MCF 10A (cell line): Measurements from ENCODE around the gene GPR25. TPM values are rescaled to one million over a fixed set of nuclear protein-coding genes. Genes with fewer than 3 reads are reported as not detected.
"Not testable (repeated sequence)": the region's sequence is repeated elsewhere in the genome, so short reads cannot be mapped to it uniquely, and the experiment has no call there.

ENCODE experiments used
- BruUV-seq: library from RNA; stranded (reverse); fragments of 400-500 nt; replicated peaks from 2 replicates; lab custom pipeline; 2021; lab: Mats Ljungman, UMichigan
- CTCF ChIA-PET: fragments of 300-600 bp; sonication (Branson Sonifier 250); formaldehyde crosslinking; extraction: SDS; loops from one replicate; lab custom pipeline; 2021; ENCODE audit warnings: antibody characterized with exemption, inconsistent platforms; lab: Yijun Ruan, JAX
- POLR2A ChIA-PET: fragments of 300-600, 350-650 bp; sonication (Branson Sonifier 250); formaldehyde crosslinking; extraction: SDS; loops from one replicate; lab custom pipeline; 2020; ENCODE audit warnings: antibody characterized with exemption, inconsistent platforms; lab: Yijun Ruan, JAX
- DNase-seq: peaks from one replicate; pipeline ENCODE4 v3.0.0-alpha.2; 2018; ENCODE audit not compliant: unreplicated experiment
- H3K27ac Mint-ChIP-seq: one replicate; pipeline ENCODE4 v1.8.0; 2022; ENCODE audit warnings: mild to moderate bottlenecking, low read depth, mixed read lengths; ENCODE audit not compliant: unreplicated experiment
- H3K27me3 Mint-ChIP-seq: one replicate; pipeline ENCODE4 v1.8.0; 2022; ENCODE audit warnings: mixed read lengths; ENCODE audit not compliant: insufficient read depth, unreplicated experiment
- H3K36me3 Mint-ChIP-seq: one replicate; pipeline ENCODE4 v1.8.0; 2022; ENCODE audit warnings: mild to moderate bottlenecking, moderate library complexity, mixed read lengths; ENCODE audit not compliant: insufficient read depth, unreplicated experiment
- H3K4me1 Mint-ChIP-seq: one replicate; pipeline ENCODE4 v1.8.0; 2022; ENCODE audit warnings: mixed read lengths; ENCODE audit not compliant: insufficient read depth, unreplicated experiment
- H3K4me3 Mint-ChIP-seq: one replicate; pipeline ENCODE4 v1.8.0; 2022; ENCODE audit warnings: mild to moderate bottlenecking, moderate library complexity, mixed read lengths; ENCODE audit not compliant: unreplicated experiment
- H3K9me3 Mint-ChIP-seq: one replicate; pipeline ENCODE4 v1.8.0; 2022; ENCODE audit warnings: mixed read lengths; ENCODE audit not compliant: unreplicated experiment
- CTCF ChIP-seq: fragments of 200-600 bp; IDR thresholded peaks from one replicate; pipeline ENCODE4 v1.8.0; 2022; ENCODE audit warnings: antibody characterized with exemption, mild to moderate bottlenecking; ENCODE audit not compliant: unreplicated experiment
- intact Hi-C: fragments of 100-400 bp; cut with micrococcal nuclease; formaldehyde crosslinking; loops from 2 replicates; pipeline ENCODE4 v1.14.1; 2022
- total RNA-seq: library from RNA; stranded (reverse); gene quantifications from 2 replicates; pipeline ENCODE4 v1.2.3, GENCODE V29; 2022

Gene GPR25
- total RNA-seq, 1 experiment from 2014 or later = 0.68 TPM

DNA sequence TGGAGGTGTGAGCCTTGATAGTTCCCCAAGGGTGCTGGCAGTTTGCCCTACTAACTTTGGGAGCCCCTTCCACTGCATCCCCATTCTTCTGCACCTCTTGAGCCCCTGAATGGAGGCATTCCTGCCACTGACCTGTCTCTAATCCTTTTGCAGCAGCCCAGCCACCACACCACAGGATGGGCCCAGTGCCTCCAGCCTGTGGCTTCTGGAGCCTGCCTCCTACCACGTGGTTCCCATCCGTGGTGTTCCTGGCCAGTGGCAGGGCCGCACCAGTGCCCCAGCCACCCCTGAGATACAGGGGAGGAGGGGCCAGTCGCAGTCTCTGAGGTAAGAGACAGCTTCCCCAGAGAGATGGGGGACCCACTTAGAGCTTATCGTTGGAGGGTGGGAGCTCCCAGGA, 36.3 kb downstream of the GPR25 start:
- intact Hi-C loops = no loop called here
- Mint-ChIP-seq H3K27me3 (no peaks in the 10 kb centered on the region), H3K27ac (no peak overlapping the region), H3K36me3 (peaks cover 76% of the 10 kb centered on the region), H3K9me3 (no peaks in the 10 kb centered on the region), H3K4me3 (no peak overlapping the region), H3K4me1 (peaks cover 46% of the 10 kb centered on the region)
- POLR2A ChIA-PET = interaction anchor here (4.8 kb wide), 1 partner anchor 13 kb away, joined by 52 read pairs; the partner anchor contains the start of gene INAVA
- CTCF ChIA-PET = interaction anchor here (0.6 to 1.4 kb wide), 3 partner anchors 13 to 52 kb away, joined by 3 to 6 read pairs (median 3); no protein-coding TSS in a partner anchor
- no peak for DNase-seq
- no peak for TF ChIP-seq CTCF
- BruUV-seq = no TSS peak

- Mint-ChIP-seq H3K27me3 (no peaks in the 10 kb centered on the region), H3K27ac (no peak overlapping the region), H3K36me3 (peaks cover 69% of the 10 kb centered on the region), H3K4me3 (no peak overlapping the region), H3K4me1 (peaks cover 46% of the 10 kb centered on the region), H3K9me3 (no peaks in the 10 kb centered on the region)
- no peak for DNase-seq
- POLR2A ChIA-PET = interaction anchor here (1.1 to 4.8 kb wide), 2 partner anchors 14 to 19 kb away, joined by 3 to 52 read pairs; partner anchors contain the start of gene INAVA
- no peak for TF ChIP-seq CTCF
- no TSS peak for BruUV-seq
- intact Hi-C loops = no loop called here
- CTCF ChIA-PET = interaction anchor here (0.6 kb wide), 1 partner anchor 421 kb away, joined by 4 read pairs; no protein-coding TSS in a partner anchor
These were observed 37.0 kb downstream of the GPR25 start for GRCh38 chr1:200909757-200910239.

GRCh38 chr1:200911361-200911760, 38.6 kb downstream of the GPR25 start:
- Mint-ChIP-seq H3K27me3 (no peaks in the 10 kb centered on the region), H3K4me1 (peaks cover 35% of the 10 kb centered on the region), H3K9me3 (no peaks in the 10 kb centered on the region), H3K36me3 (peaks cover 71% of the 10 kb centered on the region), H3K27ac (no peak overlapping the region), H3K4me3 (no peak overlapping the region)
- BruUV-seq = no TSS peak
- TF ChIP-seq CTCF = no peak
- no peak for DNase-seq
- intact Hi-C loops = no loop called here
- CTCF ChIA-PET = interaction anchor here (1.0 to 2.0 kb wide), 5 partner anchors 10 to 31 kb away, joined by 3 to 7 read pairs (median 5); partner anchors contain the start of gene INAVA
- POLR2A ChIA-PET = interaction anchor here (1.2 to 4.8 kb wide), 2 partner anchors 13 to 16 kb away, joined by 3 to 52 read pairs; partner anchors contain the start of gene INAVA

GRCh38 chr1:200911936-200912335, 39.2 kb downstream of the GPR25 start:
- intact Hi-C loops, BruUV-seq, H3K27me3 Mint-ChIP-seq, H3K27ac Mint-ChIP-seq, H3K9me3 Mint-ChIP-seq, DNase-seq, H3K4me3 Mint-ChIP-seq: not testable (repeated sequence)
- ChIA-PET CTCF (interaction anchor here (1.0 to 2.0 kb wide), 8 partner anchors 10 to 354 kb away, joined by 3 to 7 read pairs (median 4); no protein-coding TSS in a partner anchor), POLR2A (interaction anchor here (1.2 to 4.8 kb wide), 4 partner anchors 14 to 32 kb away, joined by 3 to 52 read pairs (median 4); partner anchors contain the start of gene INAVA)
- Mint-ChIP-seq H3K36me3 (peaks cover 71% of the 10 kb centered on the region), H3K4me1 (peaks cover 41% of the 10 kb centered on the region)
